Hematopoietic multipotent progenitor cell treated with erythropoietin and hydrocortisone succinate and interleukin-3 and kit ligand, for 17 days (in vitro differentiated cells): ENCODE measurements around the gene UBE2I.

ENCODE experiments used
- DNase-seq: peaks from one replicate; pipeline ENCODE4 v3.0.0-alpha.2; 2015; ENCODE audit warnings: low spot score

Gene UBE2I

GRCh38 chr16:1330931-1331711 lies 21.7 kb downstream of the UBE2I start:
- no peak for DNase-seq

DNA sequence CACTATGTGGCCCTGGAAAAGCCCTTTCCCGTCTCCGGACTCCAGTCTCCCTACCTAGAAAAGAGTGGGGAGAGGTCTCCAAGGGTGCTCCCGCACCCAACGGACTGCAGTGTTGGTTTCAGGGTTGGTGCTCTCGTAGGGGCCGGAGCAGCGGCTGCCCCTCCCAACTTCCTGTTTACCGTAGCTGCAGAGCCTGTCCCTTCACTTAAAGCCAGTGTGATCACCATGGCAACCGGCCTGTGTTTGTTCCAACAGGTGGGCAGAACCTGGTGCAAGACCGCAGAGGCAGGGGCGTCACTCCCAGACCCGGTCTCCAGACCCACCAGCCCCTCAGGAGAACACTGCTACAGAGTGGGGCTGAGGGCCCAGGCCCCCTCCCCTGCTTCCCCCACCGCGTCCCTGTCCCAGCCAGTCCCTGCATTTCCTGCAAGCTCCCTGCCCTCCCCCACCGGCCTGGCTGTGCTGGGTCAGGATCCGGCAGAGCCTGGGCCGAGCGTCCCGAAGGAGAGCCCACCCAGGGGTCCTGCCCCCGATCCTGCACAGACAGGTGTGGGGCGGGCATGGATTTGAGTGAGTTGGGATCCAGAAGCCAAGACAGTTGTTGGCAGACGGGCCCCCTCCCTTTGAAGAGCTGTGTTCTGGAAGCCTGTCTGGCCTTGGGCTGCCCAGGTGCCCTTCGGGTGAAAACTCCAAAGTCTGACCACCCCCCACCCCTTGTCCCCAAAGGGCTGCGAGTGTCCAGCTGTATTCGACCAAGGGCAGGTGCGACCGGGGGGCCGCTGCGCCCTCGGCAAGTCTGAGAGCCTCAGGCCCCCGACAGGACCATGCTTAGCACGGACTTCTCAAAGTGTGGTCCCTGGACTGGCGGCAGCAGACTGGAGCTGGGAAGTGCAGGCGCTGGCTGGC lies 22.5 kb downstream of the UBE2I start:
- DNase-seq: no peak

DNA sequence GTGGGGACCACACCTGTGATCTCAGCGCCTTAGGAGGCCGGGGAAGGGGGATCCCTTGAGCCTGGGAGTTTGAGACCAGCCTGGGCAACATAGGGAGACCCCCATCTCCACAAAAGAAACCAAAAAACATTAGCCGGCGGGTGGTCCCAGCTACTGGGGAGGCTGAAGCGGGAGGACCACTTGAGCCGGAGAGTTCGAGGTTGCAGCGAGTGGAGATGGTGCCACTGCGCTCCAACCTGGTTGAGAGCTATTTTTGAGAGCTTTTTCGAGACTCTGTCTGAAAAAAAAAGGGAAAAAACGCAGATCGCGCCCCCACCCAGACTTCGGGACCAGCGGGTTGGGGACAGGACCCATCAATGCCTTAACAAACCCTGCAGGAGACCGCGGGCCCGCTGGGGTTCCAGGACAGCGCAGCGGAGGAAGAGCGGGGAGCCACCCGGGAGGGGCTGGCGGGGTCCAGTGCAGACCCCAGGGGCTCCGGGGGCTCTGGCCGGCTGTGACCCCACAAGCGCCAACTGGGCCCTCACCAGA lies 23.2 kb downstream of the UBE2I start:
- DNase-seq: no peak

GRCh38 chr16:1333149-1333812 lies 23.8 kb downstream of the UBE2I start, which contains the start of gene BAIAP3:
Gene BAIAP3 (plus strand): TSS chr16:1333645. CDS start chr16:1338550, 4,905 bp downstream.
- no peak for DNase-seq

GRCh38 chr16:1333854-1334700 lies 24.6 kb downstream of the UBE2I start:
- DNase-seq: no peak

- DNase-seq: no peak
These were observed 25.3 kb downstream of the UBE2I start for GRCh38 chr16:1334739-1335138.

DNA sequence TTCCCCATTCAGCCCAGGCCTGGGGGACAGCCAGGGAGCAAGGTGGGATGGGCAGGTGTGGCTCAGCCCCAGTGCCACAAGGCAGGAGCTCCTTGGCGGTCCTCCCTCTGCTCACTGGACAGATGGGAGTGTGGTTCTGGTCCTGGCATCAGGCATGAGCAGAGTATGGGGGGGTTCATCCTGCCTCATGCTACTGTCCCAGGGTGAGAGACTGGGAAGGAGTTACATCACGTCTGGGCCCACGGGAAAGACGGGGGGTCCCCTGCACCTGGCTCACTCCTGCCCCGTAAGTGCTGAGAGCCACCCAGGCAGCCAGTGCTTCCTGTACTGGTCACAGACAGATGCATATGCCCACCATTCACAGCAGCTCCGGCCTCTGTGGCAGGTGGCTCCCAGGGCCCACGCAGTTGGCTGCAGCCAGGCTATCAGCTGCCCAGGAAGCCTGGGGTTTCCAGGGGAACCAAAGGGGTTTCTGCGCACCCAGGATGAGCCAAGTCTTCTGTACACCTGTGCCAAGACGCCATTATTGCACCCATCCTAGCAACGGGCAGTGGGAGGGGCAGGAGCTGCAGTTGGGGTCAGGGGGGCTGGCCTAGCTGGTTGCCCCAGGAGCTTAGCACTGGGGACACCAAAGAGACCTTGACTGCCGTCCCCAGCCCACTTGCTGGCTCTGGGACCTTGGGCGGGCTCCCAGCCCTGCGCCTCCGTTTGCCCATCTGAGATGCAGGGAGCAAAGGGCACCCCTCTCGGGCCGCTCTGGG lies 26.0 kb downstream of the UBE2I start:
- DNase-seq: no peak

DNA sequence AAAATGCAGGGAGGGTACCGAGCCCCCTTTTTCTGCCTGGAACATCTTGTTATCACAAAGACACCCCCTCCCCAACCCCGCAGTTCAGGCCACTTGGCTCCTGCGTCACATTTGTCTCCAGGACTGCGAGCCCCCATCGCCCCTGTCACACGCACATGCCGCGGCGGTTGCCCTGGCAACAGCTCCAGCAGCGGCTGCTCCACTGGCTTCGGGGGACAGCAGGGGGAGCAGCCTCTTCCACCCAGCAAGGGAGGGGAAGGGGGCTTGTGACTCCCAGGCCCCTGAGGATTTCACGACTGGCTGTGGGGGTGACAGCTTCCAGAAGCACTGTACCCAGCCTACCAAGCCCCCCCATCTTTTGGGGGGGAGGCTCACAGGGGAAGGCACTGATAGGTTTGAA lies 26.6 kb downstream of the UBE2I start:
- DNase-seq: no peak

DNA sequence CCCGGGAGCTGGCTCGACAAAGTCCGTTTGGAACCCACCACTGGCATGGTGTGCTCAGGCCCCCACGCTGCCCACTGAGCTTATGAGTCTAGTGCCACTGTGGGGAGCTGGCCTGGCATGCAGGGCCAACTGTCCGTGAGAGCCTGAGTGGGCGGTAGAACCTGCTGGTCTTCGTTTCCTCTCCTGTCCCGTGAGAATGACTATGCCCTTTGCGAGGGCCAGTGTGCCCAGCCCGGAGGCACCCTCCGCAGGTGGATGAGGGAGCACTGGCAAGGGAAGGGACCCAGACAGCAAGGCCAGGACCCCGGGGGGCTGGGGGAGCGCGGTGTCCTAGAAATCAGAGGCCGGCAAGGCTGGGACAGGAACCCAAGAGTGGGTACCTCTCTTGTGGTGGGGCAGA lies 27.2 kb downstream of the UBE2I start:
- DNase-seq: no peak

DNA sequence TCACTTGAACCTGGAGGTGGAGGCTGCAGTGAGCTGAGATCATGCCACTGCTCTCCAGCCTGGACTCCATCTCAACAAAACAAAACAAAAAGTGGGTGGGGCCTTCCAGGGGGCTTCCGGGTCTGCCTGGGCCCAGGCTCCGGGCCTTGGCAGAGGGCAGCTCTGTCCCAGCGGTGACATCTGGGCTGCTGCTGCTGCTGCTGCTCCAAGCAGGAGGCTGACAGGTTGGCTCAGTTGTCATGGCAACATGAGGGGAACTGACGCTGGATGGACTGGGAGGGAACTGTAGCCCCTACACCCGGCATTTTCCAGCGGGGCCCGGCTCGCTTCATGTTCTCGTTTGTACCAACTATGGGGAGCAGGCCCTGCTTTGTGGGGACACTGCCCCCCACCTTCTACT lies 28.1 kb downstream of the UBE2I start:
- no peak for DNase-seq

GRCh38 chr16:1338119-1338730 lies 28.8 kb downstream of the UBE2I start:
- peak; percentile 42 for DNase-seq

DNA sequence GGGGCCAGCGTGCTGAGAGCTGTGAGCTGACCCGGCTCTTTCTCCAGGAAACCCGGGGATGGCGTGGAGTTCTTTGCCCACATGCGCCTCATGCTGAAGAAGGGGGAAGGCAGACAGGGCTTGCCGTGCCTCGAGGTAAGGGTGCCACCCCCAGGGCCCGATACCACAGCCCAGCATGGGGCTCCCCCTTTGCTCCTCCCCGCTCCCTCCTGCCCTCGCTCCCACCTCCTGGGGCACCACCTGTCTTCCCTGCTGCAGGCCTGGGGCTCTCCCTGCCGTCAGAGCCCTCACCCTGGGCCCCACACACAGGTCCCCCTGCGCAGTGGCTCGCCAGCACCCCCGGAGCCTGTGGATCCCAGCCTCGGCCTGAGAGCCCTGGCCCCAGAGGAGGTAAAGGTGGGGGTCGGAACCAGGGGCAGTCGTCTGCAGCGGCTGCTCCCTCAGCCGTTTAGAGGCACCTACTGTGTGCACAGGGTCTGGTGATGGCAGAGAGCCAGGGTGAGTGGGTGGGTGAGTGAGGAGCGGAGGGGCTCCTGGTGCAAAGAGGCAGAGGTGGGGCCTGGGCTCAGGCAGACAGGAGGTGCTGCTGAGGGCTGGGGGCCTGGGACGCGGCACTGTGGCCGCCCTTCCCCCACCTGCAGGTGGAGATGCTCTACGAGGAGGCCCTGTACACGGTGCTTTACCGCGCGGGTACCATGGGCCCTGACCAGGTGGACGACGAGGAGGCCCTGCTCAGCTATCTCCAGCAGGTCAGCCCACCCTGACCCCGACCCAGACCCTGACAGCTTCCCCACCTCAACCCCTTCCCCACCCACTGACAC lies 29.6 kb downstream of the UBE2I start:
- no peak for DNase-seq

- no peak for DNase-seq
These were observed 31.5 kb downstream of the UBE2I start for GRCh38 chr16:1340730-1341494.

GRCh38 chr16:1341495-1342420 lies 32.3 kb downstream of the UBE2I start:
- DNase-seq: no peak

DNA sequence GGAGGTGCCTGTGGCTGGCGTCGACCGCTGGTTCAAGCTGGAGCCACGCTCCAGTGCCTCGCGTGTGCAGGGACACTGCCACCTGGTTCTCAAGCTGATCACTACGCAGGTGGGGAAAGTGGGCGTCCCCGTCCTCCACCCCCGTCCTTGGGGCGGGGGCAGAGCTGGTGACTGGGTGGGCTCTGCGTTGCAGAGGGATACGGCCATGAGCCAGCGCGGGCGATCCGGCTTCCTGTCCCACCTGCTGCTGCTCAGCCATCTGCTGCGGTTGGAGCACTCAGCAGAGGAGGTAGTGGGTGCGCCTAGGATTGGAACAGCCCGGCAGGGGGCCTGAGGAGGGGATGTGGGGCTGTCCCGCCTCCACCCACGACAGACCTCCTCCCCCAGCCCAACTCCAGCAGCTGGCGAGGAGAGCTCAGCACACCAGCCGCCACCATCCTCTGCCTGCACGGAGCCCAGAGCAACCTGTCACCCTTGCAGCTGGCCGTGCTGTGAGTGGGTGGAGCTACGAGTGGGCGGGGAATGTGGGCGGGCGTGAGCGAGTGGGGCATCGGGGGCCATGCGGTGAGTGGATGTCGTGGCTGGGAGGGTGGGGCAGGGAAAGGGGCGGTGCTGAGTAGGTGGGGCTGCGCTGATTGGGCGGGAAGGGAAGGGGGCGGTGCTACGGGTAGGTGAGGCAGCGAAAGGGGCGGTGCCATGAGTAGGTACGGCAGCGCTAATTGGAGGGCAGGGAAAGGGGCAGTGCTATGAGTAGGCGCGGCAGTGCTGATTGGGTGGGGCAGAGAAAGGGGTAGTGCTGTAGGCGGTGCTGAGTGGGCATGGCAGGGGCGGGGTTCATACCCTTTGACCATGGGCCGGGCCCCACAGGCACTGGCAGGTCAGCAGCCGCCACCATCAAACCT lies 33.3 kb downstream of the UBE2I start:
- peak; percentile 96 for DNase-seq
